ENCODE data around the gene PRR33. TPM values are rescaled to one million over a fixed set of nuclear protein-coding genes. Genes with fewer than 3 reads are reported as not detected.
"Not testable (repeated sequence)": the region's sequence is repeated elsewhere in the genome, so short reads cannot be mapped to it uniquely, and the experiment has no call there.

PRR33 gene
- not detected in 2 replicates for total RNA-seq (2014; rRNA removed; shearing (Covaris generic))

DNA sequence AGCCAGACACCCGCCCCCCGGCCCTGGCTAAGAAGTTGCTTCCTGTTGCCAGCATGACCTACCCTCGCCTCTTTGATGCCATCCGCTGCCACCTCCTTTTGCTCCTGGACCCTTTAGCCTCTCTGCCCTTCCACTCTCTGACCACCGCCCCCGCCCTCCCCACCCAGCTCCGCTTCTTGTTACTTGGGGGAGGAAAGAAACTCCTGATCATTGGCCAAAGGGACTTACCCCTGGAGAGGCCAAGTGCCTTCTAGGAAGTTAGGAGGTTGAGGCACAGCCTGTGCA, at the start of gene PRR33:
TSS of gene PRR33 (minus strand) at position 65 of the 285 bp plus-strand sequence. CDS start 1,311 bp downstream, outside the sequence.
- no peak for DNase-seq (ENCODE audit: low spot score)

DNA sequence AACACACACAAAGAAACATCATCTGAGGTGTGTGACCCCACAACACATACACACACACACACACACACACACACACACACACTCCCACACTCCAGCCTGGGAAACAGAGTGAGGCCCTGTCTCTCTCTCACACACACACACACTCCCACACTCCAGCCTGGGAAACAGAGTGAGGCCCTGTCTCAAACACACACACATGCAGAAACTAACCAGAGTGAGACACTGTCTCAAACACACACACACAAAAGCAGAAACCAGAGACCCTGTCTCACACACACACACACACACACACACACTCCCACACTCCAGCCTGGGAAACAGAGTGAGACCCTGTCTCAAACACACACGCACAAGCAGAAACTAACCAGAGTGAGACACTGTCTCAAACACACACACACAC, 48.1 kb upstream of the PRR33 start:
- not testable (repeated sequence) for DNase-seq (ENCODE audit: low spot score)

DNA sequence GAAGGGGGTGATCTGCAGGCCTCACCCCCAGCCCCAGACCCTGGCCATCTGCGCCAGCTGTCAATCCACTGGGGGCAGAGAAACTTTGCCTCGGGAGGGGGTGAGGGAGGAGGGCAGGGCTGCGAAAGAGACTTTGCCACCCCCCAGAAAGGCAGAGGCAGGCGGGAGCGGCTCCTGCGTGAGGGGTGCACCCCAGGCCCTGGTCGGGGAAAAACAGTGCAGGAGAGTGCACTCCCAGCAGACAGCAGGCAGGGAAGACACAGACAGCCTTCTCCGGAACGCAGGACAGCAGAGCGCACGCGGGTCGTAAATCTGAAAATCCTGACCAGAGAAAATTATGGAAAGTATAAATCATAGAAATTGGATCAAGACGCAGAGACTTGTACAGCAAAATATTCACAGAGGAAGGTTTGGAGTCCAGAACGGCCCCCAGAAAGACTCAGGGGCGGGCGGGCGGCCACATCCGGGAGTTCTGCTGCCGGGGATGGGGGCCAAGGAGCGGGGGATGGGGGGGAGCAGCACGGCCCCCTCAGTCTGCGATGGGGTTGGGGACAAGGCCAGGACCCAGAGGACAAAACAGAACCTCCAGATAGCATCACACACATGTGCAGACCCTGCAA, 47.4 kb upstream of the PRR33 start:
- DNase-seq (ENCODE audit: low spot score), result no peak

DNA sequence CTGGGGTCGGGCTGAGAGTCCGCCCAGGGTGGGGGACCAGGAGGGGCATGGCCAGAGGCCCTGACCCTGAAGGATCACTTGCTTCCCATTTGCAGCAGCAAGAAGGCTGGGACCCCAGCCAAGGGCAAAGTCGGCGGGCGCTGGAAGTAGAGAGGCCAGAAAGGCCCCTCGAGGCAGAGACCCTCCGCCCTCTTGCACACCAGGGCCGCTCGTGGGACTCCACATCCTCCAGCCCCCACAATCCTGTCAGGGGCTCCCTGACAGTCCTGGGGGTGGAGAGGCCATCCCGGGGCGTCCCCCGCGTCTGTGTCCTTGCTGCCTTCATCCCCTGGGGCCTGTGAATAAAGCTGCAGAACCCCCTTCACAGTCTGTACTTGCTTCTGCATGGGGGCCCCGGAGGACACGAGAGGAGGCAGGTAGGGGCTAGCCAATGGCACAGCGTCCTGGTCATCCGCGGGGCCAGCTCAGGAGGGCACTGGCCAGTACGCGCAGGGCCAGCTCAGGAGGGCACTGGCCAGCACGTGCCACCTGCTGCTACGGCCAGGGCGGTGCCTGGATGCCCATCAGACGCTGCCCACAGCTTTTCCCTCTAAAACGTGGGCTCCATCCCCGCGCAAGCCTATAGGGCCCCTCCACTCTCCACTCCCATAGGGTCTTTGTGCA, 46.8 kb upstream of the PRR33 start:
- no peak for DNase-seq (ENCODE audit: low spot score)

DNA sequence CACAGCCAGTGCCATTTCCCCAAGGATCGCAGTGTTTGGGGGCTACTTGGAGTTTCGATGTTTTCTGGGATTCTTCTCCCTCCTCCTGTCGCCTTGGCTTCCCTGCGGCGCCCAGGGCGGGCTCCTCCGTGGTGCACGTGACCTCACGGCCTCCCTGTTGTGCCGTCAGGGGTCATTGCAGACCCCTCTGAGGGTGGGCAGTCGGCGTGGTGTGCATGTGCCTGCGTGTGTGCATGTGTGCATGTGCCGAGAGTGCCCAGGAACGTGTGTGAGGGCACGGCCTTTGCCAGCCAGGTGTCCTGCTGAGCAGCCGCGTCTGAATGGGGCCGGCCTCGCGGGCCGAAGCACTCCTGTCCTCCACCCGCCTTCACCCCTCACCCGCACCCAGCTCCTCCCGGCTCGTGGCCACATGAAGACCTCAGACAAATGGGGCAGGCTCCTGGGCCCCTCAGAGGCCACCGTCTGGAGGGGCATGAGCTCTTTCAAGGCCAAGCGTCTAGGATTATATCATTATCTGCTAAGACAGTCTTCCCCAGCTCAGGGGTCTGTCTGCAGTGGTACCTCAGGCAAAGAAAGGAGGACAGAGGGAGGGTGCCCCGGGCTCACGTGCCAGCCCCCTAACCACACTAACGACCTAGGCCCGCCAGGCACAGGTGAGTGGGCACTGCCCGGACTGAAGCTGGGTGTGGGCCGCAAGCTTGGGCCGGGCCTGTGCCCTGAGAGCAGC, 46.1 kb upstream of the PRR33 start:
- DNase-seq (ENCODE audit: low spot score), result no peak

DNA sequence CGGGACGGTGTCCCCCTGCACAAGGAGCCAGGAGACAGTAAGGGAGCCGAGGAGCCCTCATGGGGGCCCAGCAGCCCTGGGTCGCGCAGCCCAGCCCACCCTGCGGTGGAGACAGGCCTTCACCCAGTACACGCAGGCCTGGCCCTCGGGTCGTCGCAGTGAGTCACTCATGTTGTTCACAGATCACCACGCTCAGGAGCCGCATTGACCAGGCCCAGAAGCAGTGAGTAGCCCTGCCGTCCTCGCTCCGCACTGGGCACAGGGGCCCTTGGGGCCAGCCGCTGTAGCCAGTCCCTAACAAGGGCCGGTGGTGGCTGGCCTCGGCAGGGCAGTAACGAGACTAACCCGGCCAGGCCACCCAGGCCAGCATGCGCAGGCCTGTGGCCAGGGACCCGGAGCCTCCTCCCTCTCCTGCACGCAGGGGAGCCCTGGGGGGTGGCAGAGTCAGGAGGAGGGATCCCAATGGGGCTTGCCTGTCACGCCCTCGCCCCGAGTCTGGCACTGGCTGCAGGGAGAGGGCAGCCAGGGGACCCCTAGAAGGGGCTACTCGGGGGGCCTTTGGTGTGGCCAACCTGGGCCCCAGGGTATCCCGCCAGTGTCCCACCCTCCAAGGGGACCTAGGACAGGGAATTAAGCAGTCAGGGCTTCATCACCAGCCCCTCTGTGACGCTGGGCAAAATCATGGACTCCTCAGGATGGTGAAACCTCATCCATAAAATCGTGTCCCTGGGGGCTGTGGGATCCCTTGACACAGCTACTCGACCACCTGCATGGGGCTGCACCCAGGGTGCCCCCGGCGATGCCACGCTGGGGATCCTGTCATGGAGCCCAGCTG, 45.3 kb upstream of the PRR33 start:
- DNase-seq (ENCODE audit: low spot score), result no peak

DNA sequence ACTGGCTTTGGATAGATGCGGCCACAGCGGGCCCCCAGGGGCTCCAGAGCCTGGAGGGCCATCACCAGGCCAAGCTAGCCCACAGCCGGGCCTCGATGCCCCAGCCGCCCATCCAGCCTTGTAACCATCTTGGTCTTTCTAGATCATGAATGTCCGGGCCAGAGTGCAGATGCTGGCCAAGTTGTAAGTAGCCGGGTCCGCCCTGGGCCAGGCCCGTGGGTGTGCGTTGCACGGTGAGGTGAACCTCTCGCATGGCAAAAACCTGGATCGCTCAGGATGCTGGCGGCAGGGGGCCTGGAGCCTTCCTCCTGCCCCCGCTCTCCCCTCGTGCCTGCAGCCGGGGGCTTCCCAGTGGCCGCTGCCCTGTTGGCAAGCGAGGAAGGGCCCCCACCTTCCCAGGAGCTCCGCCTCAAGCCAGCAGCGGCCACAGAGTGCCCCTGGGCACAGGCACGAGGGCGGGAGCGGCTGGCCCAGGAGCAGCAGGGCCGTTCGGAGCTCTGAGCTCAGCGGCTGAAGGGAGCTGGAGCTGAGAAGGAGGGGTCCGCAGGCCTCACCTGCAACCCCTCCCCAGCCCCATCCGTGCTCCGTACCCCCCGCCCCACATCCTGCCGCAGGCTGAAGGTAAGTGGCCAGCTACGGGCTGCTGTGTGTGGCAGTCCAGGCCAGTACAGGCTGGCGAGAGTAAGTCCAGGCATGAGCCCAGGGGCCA, 44.5 kb upstream of the PRR33 start:
- no peak for DNase-seq (ENCODE audit: low spot score)

DNA sequence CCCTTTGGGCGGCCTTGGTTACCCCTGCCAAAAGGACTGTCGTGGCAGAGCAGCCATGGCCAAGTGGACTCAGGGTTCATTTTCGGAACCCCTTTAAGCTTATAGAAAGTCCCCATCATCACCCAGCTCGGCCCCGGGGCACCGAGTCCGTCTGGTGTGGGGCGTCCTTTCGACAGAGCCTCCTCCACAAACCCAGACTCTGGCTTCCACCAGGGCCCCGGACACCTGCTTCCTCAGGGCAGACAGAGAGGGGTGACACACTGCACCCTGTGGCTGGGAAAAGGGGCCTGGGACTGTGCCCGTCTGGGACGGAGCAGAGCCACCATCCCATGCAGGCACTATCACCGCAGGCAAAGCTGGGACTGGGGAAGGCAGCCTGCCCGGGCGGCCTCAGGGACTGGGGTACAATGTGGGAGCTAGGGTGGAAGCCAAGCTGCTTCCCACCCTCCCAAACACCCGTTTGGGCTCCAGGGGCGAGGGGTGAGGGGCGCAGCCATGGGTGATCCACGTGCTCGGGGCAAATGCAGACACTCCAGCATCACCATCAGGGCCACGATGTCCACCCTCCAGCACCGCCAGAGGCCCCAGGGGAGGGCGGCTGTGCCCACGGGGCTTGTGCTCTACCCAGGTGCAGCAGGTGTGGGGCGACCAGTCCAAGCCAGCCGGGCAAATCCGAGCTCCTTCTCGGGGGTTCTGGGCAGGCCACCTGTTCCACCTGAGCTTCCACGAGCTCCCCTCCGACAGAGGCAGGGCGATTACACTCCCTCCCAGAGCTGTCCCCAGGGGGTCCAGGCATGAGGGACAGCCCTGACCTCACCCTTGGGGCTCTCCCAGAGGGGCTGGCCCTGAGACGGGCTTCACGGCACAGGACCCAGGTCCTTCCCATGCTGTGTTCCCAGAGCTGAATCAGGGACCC, 43.7 kb upstream of the PRR33 start:
- DNase-seq (ENCODE audit: low spot score), result no peak

DNA sequence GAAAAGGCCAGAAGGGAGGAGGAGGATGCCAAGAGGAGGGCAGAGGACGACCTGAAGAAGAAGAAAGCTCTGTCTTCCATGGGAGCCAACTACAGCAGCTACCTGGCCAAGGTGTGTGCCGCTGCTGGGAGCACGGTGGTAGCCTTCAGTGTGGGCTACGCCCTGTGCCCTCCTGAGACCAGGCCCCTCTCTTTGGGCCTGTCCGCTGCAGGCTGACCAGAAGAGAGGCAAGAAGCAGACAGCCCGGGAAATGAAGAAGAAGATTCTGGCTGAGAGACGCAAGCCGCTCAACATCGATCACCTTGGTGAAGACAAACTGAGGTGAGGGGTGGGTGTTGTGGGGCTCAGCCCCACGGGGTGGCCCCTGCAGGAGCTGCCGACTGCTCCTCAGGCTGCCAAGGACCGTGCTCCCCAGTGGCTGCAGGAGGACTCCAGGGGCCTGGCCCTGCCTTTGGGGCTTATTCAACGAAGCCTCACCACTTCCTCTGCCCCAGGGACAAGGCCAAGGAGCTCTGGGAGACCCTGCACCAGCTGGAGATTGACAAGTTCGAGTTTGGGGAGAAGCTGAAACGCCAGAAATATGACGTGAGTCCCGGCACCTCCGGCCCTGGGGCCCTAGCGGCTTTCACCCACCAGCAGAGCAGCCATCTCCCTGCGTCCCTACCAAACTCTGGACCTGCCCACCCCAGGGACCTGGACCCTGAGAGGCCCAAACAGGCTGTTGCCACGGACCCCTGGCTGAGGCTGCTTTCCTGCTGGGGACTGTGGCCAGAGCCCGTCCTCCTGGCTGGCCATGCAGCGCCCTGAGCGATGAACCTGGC, 42.9 kb upstream of the PRR33 start:
- DNase-seq (ENCODE audit: low spot score), result no peak

DNA sequence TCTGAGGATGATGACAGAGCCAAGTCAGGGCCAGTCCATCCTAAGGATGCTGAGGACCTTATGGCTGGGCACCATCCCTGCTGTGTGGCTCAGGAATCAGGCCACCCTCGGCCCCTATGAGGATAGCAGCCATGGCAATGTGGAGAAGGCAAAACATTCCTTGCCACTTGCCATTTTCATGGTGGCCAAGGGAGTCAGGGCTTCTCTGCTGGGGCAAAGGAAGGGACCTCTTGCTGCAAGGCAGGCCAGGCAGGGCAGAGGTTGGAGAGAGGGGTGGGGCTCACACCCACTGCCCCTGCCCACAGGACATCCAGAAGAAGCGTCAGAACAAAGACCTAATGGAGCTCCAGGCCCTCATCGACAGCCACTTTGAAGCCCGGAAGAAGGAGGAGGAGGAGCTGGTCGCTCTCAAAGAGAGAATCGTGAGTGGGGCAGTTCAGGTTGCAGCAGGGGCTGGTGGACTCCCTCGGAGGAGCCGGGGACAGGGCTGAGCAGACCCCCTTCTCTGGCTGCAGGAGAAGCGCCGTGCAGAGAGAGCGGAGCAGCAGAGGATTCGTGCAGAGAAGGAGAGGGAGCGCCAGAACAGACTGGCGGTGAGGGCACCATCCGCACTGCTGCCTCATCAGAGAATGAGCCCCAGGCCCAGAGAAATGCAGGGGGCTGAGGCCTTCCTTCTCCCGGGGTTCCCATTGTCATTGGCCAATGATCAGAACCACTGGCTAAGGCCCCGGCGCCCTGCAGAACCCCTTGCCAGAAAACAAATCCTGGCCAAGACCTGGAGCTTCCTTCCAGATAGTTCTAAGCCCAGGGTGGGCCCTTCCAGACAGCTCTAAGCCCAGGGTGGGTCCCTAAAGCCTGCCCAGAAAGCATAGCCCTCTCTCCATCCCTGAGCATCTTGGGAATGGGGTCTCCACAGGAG, 42.0 kb upstream of the PRR33 start:
- DNase-seq (ENCODE audit: low spot score), result no peak

DNA sequence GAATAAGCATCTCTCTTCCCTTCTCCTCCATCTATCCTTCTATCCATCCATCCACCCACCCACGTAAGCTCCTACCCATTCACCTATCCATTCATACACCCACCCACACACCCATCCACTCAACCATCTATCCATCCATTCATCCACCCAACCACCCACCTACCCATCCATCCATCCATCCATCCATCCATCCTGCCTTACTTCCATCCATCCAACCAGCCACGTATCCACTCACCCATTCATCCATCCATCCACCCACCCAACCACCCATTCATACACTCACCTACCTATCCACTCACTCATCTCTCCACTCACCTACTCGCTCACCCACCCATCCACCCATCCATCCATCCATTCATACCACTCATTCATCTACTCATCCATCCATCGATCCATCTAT, 41.0 kb upstream of the PRR33 start:
- no peak for DNase-seq (ENCODE audit: low spot score)

DNA sequence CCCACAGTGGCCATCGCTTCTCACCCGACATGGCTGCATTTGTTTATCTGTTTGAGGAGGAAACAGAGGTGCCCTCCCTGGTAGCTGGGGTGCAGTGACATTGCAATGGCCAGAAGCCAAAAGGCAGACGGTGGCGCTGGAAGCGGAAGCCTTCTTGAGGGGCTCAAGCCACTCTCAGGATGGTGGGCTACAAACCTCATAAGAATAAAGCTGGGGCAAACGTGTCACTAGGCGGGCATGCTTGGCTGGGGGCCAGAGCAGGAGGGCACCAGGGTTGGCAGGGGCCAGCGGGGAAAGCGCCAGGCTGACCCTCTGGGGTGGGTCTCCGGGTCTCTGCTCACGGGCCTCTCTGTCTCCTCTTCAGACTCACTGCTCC, 40.4 kb upstream of the PRR33 start:
- DNase-seq (ENCODE audit: low spot score), result no peak

DNA sequence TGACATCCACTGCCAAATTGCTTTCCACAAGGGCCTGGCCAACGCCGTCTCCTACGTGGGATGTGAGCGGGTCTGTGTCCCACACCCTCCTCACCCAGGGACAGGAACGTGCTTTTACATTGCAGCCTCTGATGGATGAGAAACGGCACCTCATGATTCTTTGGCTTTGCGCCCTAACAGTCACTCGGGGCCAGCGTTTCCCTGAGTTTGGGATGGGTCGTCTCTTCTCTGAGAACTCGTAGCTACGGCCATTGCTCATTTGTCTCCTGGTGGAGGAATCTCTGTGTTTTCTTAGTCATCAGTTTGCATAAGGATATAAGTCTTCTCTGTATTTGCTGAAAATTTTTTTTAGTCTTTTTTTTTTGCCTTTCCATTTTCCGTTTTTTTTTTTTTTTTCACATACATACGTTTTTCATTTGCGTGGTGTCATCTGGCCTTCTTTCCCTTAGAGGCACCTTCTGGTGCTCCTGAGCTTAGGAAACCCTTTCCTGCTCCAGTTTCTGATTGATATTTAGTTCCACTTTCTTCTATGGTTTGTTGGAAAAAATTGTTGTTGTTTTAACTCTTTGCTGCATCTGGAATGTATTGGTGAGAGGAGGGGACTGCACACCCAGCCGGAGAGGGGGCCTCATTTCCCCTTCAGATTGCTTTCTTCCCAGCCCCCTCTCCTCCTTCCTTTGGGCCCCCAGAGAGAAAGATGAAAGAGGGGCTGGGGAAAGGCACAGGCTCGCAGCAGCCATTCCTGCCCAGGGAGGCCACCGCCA, 39.8 kb upstream of the PRR33 start:
- DNase-seq (ENCODE audit: low spot score), result no peak

DNA sequence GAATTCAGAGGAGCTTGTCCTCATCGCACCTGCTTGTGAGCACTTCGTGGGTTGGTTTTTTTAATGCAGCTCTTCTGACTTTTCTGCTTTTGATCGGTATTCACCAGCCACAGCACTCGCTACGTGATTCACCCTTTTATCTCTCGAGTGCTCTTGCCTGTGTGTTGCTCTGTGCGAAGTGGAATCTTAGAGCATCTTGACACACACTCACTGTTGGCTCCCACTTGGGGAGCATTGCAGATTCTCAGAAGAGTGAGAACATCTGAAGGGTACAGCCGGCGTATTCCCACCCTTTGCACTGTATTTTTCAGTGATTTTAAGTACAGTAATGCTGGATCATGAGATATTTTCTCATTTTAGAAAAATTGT, 38.8 kb upstream of the PRR33 start:
- DNase-seq (ENCODE audit: low spot score), result no peak

DNA sequence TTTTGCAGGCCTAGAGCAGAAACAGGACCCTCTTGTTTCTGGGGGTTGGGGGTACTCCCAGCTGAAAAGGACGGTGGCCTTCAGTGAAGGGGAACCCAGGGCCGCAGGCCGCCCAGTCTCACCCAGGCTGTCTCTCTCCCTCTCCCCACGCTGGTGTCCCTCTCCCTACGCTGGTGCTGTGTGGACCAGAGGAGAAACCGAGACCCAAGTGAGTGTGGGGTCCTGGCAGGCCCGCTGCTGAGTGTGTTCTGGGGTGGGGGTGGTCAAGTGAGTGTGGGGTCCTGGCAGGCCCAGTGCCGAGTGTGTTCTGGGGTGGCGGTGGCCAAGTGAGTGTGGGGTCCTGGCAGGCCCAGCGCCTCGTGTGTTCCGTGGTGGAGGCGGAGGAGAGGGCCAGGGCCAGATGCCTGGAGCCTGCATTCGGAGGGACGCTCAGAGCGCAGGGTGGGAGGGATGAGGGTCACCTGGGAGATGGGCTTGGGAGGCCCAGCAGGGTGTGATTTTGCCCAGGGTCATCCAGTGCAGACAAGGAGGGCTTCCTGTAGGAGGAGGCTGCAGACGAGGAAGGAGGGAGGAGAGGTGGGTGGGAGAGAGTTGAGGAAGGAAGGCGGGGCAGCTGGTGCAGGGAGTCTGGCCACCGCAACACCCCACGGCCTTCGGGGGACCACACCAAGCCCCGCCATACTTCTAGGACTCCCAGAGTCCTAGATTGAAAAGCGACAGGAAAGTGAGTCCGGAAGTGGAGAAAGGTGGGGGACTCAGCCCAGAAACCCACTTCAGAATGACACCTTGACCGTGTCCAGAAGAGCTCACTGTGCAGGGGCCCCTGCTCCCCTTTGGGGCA, 38.1 kb upstream of the PRR33 start:
- DNase-seq (ENCODE audit: low spot score), result no peak

DNA sequence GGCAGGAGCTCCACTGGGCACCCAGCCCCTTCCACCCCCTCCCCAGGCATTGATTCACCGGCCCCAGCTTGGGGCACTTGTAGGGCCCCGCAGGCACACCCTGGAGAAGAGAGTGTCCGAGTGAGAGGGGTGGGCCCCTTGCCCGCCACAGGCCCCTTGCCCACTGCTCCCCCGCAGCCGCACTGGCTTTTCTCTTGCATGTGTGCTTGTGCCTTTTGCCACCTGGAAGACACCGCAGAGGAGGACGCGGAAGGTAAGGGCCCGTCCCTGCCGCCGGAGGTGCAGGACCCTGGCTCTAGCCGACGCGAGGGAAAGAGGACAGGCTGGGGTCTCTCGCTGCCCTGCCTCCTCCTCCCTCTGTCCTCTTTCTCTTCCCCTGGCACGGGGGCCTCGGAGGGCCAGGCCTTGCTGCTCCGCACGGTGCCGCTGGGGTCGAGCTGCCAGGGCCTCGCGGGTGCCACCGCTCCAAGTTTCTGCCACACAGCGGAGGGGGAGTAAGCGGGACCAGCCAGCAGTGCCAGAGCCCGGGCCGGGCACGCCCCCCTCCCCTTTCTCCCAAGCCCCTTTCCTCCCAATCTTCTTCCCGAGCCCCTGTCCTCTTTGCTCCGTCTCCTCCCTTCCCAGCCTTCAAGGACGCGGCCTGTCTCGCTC, 37.3 kb upstream of the PRR33 start:
- DNase-seq (ENCODE audit: low spot score), result no peak
